HEK293 (cell line): ENCODE data around the gene DGKH.

Experiments used
- CTCF ChIA-PET: fragments of 350-600 bp; formaldehyde crosslinking; extraction: SDS; loops from one replicate; lab custom pipeline; 2021; ENCODE audit warnings: antibody characterized with exemption; lab: Yijun Ruan, JAX
- POLR2A ChIA-PET: fragments of 300-600 bp; formaldehyde crosslinking; extraction: SDS; loops from one replicate; lab custom pipeline; 2020; ENCODE audit warnings: antibody characterized with exemption, inconsistent platforms; lab: Yijun Ruan, JAX
- H3K27ac ChIP-seq: fragments of 200-500 bp; sonication (Bioruptor generic); 2 replicates; pipeline ENCODE4 v1.5.1; 2014; ENCODE audit warnings: low read depth, low read length, control low read depth, inconsistent platforms; ENCODE audit errors: extremely low read depth
- H3K36me3 ChIP-seq, 2 experiments: fragments of 200-500 bp in 1 of 2; sonication (Bioruptor generic) in 1 of 2; 1 replicate in 1 of 2; 2 replicates in 1 of 2; pipeline ENCODE4 v1.5.1; 2014 to 2017; ENCODE audit warnings: inconsistent platforms in 2 of 2, low read length in 2 of 2; ENCODE audit not compliant: control insufficient read depth in 2 of 2, insufficient read depth in 1 of 2
- H3K4me1 ChIP-seq: fragments of 200-500 bp; sonication (Bioruptor generic); 2 replicates; pipeline ENCODE4 v1.5.1; 2014; ENCODE audit warnings: mild to moderate bottlenecking, low read length, inconsistent platforms; ENCODE audit not compliant: control insufficient read depth, insufficient read depth
- H3K4me3 ChIP-seq: 2 replicates; pipeline ENCODE4 v1.5.1; 2011; ENCODE audit warnings: low read depth, mild to moderate bottlenecking, control low read depth, low read length, moderate library complexity
- H3K9me3 ChIP-seq: fragments of 200-500 bp; sonication (Bioruptor generic); 2 replicates; pipeline ENCODE4 v1.5.1; 2014; ENCODE audit warnings: low read depth, low read length, inconsistent platforms; ENCODE audit not compliant: control insufficient read depth, insufficient read depth
- EGR2 ChIP-seq: fragments of 450-650 bp; formaldehyde crosslinking; IDR thresholded peaks from 2 replicates; pipeline ENCODE4 v1.5.1; 2016; ENCODE audit warnings: low read depth, missing biosample characterization, missing genetic modification characterization
- FEZF1 ChIP-seq: fragments of 450-650 bp; formaldehyde crosslinking; IDR thresholded peaks from 2 replicates; pipeline ENCODE4 v1.5.1; 2016; ENCODE audit warnings: missing biosample characterization, missing genetic modification characterization
- MYNN ChIP-seq: fragments of 450-650 bp; formaldehyde crosslinking; IDR thresholded peaks from 2 replicates; pipeline ENCODE4 v1.5.1; 2016; ENCODE audit warnings: missing biosample characterization, missing genetic modification characterization, borderline replicate concordance
- OVOL3 ChIP-seq: fragments of 450-650 bp; formaldehyde crosslinking; IDR thresholded peaks from 2 replicates; pipeline ENCODE4 v1.5.1; 2016; ENCODE audit warnings: missing biosample characterization, missing genetic modification characterization
- SP2 ChIP-seq: fragments of 450-650 bp; formaldehyde crosslinking; IDR thresholded peaks from 2 replicates; pipeline ENCODE4 v1.5.1; 2016; ENCODE audit warnings: missing biosample characterization, missing genetic modification characterization
- ZBTB10 ChIP-seq: fragments of 450-650 bp; formaldehyde crosslinking; IDR thresholded peaks from 2 replicates; pipeline ENCODE4 v1.5.1; 2016; ENCODE audit warnings: missing biosample characterization, missing genetic modification characterization
- ZIC2 ChIP-seq: fragments of 450-650 bp; formaldehyde crosslinking; IDR thresholded peaks from 2 replicates; pipeline ENCODE4 v1.5.1; 2016; ENCODE audit warnings: missing biosample characterization, missing genetic modification characterization
- ZNF146 ChIP-seq: fragments of 450-650 bp; formaldehyde crosslinking; IDR thresholded peaks from 2 replicates; pipeline ENCODE4 v1.5.1; 2016; ENCODE audit warnings: missing biosample characterization, missing genetic modification characterization
- ZNF248 ChIP-seq: fragments of 450-650 bp; formaldehyde crosslinking; IDR thresholded peaks from 2 replicates; pipeline ENCODE4 v1.5.1; 2017; ENCODE audit warnings: missing biosample characterization, missing genetic modification characterization
- ZNF350 ChIP-seq: fragments of 450-650 bp; formaldehyde crosslinking; IDR thresholded peaks from 2 replicates; pipeline ENCODE4 v1.5.0; 2017; ENCODE audit warnings: missing biosample characterization, mild to moderate bottlenecking, missing genetic modification characterization
- ZNF391 ChIP-seq: fragments of 450-650 bp; formaldehyde crosslinking; IDR thresholded peaks from 2 replicates; pipeline ENCODE4 v1.5.1; 2016; ENCODE audit warnings: low read depth, missing biosample characterization, missing genetic modification characterization, borderline replicate concordance
- ZNF398 ChIP-seq: fragments of 450-650 bp; formaldehyde crosslinking; IDR thresholded peaks from 2 replicates; pipeline ENCODE4 v1.5.1; 2017; ENCODE audit warnings: missing biosample characterization, missing genetic modification characterization
- ZNF510 ChIP-seq: fragments of 450-650 bp; formaldehyde crosslinking; IDR thresholded peaks from 2 replicates; pipeline ENCODE4 v1.5.1; 2018; ENCODE audit warnings: mild to moderate bottlenecking, missing genetic modification characterization, missing biosample characterization; ENCODE audit not compliant: insufficient replicate concordance
- ZNF596 ChIP-seq: fragments of 450-650 bp; IDR thresholded peaks from 2 replicates; pipeline ENCODE4 v1.5.0; 2018; ENCODE audit warnings: missing biosample characterization, mild to moderate bottlenecking, missing genetic modification characterization, moderate library complexity
- ZNF624 ChIP-seq: fragments of 450-650 bp; formaldehyde crosslinking; IDR thresholded peaks from 2 replicates; pipeline ENCODE4 v1.5.1; 2017; ENCODE audit warnings: missing biosample characterization, missing genetic modification characterization
- ZNF658 ChIP-seq: fragments of 450-650 bp; formaldehyde crosslinking; IDR thresholded peaks from 2 replicates; pipeline ENCODE4; 2016; ENCODE audit warnings: missing biosample characterization, missing genetic modification characterization
- ZSCAN30 ChIP-seq: fragments of 450-650 bp; IDR thresholded peaks from 2 replicates; pipeline ENCODE4 v1.5.1; 2018; ENCODE audit warnings: missing biosample characterization, mild to moderate bottlenecking, missing genetic modification characterization, moderate library complexity
- TF ChIP-seq, protein P1 (sequence below): fragments of 450-650 bp; formaldehyde crosslinking; IDR thresholded peaks from 2 replicates; pipeline ENCODE4 v1.5.1; 2017; ENCODE audit warnings: missing biosample characterization, missing genetic modification characterization
- TF ChIP-seq, protein P2 (sequence below): IDR thresholded peaks from 2 replicates; pipeline ENCODE4 v1.6.1; 2011; ENCODE audit warnings: mild to moderate bottlenecking, low read depth, low read length, borderline replicate concordance
- TF ChIP-seq, protein P3 (sequence below): fragments of 450-650 bp; formaldehyde crosslinking; IDR thresholded peaks from 2 replicates; pipeline ENCODE4 v1.5.1; 2016; ENCODE audit warnings: missing biosample characterization, missing genetic modification characterization
- TF ChIP-seq, protein P4 (sequence below): fragments of 450-650 bp; formaldehyde crosslinking; IDR thresholded peaks from 2 replicates; pipeline ENCODE4 v1.5.1; 2016; ENCODE audit warnings: missing biosample characterization, missing genetic modification characterization
- TF ChIP-seq, protein P5 (sequence below): fragments of 450-650 bp; formaldehyde crosslinking; IDR thresholded peaks from 2 replicates; pipeline ENCODE4 v1.5.1; 2016; ENCODE audit warnings: missing biosample characterization, missing genetic modification characterization, low read depth

DGKH gene

GRCh38 chr13:42164557-42165125 lies 116.2 kb downstream of the DGKH start (continued):
- TF ChIP-seq, protein P1, sequence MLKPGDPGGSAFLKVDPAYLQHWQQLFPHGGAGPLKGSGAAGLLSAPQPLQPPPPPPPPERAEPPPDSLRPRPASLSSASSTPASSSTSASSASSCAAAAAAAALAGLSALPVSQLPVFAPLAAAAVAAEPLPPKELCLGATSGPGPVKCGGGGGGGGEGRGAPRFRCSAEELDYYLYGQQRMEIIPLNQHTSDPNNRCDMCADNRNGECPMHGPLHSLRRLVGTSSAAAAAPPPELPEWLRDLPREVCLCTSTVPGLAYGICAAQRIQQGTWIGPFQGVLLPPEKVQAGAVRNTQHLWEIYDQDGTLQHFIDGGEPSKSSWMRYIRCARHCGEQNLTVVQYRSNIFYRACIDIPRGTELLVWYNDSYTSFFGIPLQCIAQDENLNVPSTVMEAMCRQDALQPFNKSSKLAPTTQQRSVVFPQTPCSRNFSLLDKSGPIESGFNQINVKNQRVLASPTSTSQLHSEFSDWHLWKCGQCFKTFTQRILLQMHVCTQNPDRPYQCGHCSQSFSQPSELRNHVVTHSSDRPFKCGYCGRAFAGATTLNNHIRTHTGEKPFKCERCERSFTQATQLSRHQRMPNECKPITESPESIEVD (tag by site-specific recombination), result peak; percentile 63
- no peak for TF ChIP-seq ZNF398 (tag by site-specific recombination)
- TF ChIP-seq ZNF510 (tag by site-specific recombination), result no peak
- TF ChIP-seq ZSCAN30 (tag by site-specific recombination), result 0 out of 2 replicates have a peak, but pooled peaks have one; percentile 20
- TF ChIP-seq FEZF1 (tag by site-specific recombination), result peak; percentile 50
- TF ChIP-seq ZNF596 (tag by site-specific recombination), result 0 out of 2 replicates have a peak, but pooled peaks have one; percentile 9

- Histone ChIP-seq H3K27ac (no peak overlapping the region), H3K4me1 (no peaks in the 10 kb centered on the region), H3K9me3 (no peaks in the 10 kb centered on the region), H3K36me3 (peaks cover 0 to 11% of the 10 kb centered on the region in 2 experiments; a peak in 2 of 3 replicates), H3K4me3 (no peak overlapping the region)
- TF ChIP-seq, protein P2, sequence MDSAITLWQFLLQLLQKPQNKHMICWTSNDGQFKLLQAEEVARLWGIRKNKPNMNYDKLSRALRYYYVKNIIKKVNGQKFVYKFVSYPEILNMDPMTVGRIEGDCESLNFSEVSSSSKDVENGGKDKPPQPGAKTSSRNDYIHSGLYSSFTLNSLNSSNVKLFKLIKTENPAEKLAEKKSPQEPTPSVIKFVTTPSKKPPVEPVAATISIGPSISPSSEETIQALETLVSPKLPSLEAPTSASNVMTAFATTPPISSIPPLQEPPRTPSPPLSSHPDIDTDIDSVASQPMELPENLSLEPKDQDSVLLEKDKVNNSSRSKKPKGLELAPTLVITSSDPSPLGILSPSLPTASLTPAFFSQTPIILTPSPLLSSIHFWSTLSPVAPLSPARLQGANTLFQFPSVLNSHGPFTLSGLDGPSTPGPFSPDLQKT, result no peak
- no peak for TF ChIP-seq EGR2 (tag by site-specific recombination)
- TF ChIP-seq ZNF350, result no peak
- no peak for TF ChIP-seq ZNF248
- no peak for TF ChIP-seq ZBTB10 (tag by site-specific recombination)
- no peak for TF ChIP-seq ZNF391
- no peak for TF ChIP-seq SP2
- TF ChIP-seq, protein P3, sequence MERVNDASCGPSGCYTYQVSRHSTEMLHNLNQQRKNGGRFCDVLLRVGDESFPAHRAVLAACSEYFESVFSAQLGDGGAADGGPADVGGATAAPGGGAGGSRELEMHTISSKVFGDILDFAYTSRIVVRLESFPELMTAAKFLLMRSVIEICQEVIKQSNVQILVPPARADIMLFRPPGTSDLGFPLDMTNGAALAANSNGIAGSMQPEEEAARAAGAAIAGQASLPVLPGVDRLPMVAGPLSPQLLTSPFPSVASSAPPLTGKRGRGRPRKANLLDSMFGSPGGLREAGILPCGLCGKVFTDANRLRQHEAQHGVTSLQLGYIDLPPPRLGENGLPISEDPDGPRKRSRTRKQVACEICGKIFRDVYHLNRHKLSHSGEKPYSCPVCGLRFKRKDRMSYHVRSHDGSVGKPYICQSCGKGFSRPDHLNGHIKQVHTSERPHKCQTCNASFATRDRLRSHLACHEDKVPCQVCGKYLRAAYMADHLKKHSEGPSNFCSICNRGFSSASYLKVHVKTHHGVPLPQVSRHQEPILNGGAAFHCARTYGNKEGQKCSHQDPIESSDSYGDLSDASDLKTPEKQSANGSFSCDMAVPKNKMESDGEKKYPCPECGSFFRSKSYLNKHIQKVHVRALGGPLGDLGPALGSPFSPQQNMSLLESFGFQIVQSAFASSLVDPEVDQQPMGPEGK (tag by site-specific recombination), result no peak
- TF ChIP-seq OVOL3, result no peak
- no peak for TF ChIP-seq ZIC2 (tag by site-specific recombination)
- TF ChIP-seq ZNF146 (tag by site-specific recombination), result no peak
- TF ChIP-seq, protein P4, sequence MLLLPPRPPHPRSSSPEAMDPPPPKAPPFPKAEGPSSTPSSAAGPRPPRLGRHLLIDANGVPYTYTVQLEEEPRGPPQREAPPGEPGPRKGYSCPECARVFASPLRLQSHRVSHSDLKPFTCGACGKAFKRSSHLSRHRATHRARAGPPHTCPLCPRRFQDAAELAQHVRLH, result no peak
- TF ChIP-seq, protein P5, sequence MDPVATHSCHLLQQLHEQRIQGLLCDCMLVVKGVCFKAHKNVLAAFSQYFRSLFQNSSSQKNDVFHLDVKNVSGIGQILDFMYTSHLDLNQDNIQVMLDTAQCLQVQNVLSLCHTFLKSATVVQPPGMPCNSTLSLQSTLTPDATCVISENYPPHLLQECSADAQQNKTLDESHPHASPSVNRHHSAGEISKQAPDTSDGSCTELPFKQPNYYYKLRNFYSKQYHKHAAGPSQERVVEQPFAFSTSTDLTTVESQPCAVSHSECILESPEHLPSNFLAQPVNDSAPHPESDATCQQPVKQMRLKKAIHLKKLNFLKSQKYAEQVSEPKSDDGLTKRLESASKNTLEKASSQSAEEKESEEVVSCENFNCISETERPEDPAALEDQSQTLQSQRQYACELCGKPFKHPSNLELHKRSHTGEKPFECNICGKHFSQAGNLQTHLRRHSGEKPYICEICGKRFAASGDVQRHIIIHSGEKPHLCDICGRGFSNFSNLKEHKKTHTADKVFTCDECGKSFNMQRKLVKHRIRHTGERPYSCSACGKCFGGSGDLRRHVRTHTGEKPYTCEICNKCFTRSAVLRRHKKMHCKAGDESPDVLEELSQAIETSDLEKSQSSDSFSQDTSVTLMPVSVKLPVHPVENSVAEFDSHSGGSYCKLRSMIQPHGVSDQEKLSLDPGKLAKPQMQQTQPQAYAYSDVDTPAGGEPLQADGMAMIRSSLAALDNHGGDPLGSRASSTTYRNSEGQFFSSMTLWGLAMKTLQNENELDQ (tag by site-specific recombination), result no peak
- no peak for TF ChIP-seq ZNF658
- TF ChIP-seq MYNN (tag by site-specific recombination), result no peak
- TF ChIP-seq ZNF624 (tag by site-specific recombination), result no peak
- ChIA-PET POLR2A (no interaction called here), CTCF (no interaction called here)
These were observed 120.0 kb downstream of the DGKH start for GRCh38 chr13:42168496-42168895.
